HepG2 (cell line): Measurements from ENCODE around the gene CADM1. TPM values are rescaled to one million over a fixed set of nuclear protein-coding genes. Genes with fewer than 3 reads are reported as not detected.

Source experiments
- AKAP8 ChIP-seq: sonication (generic); formaldehyde crosslinking; IDR thresholded peaks from 2 replicates; pipeline ENCODE4 v1.5.1; 2020; ENCODE audit warnings: mild to moderate bottlenecking, missing genetic modification reagents
- ARNT ChIP-seq: fragments of 450-650 bp; IDR thresholded peaks from 2 replicates; pipeline ENCODE4 v1.6.1; 2017
- FLYWCH1 ChIP-seq: sonication (generic); formaldehyde crosslinking; IDR thresholded peaks from 2 replicates; pipeline ENCODE4 v1.8.1; 2023; ENCODE audit warnings: mild to moderate bottlenecking, missing genetic modification reagents
- FUBP1 ChIP-seq: sonication (generic); formaldehyde crosslinking; IDR thresholded peaks from 2 replicates; pipeline ENCODE4 v1.5.1; 2020; ENCODE audit warnings: missing genetic modification reagents, mild to moderate bottlenecking, borderline replicate concordance
- GPN1 ChIP-seq: sonication (generic); formaldehyde crosslinking; IDR thresholded peaks from 2 replicates; pipeline ENCODE4 v1.5.1; 2020; ENCODE audit warnings: missing genetic modification reagents, borderline replicate concordance
- MAFK ChIP-seq, 2 experiments: IDR thresholded peaks in 1 of 2; conservative IDR thresholded peaks in 1 of 2; 2 replicates each; pipeline ENCODE4 v1.6.1; 2011; ENCODE audit warnings: improper control_type of control experiment in 2 of 2, low read length in 2 of 2
- MED13 ChIP-seq: sonication (generic); formaldehyde crosslinking; IDR thresholded peaks from 2 replicates; pipeline ENCODE4 v1.5.0; 2020; ENCODE audit warnings: missing genetic modification reagents
- NFYC ChIP-seq: IDR thresholded peaks from 2 replicates; pipeline ENCODE4 v1.6.1; 2016; ENCODE audit warnings: missing genetic modification reagents, missing compliant biosample characterization
- PBX2 ChIP-seq: IDR thresholded peaks from 2 replicates; pipeline ENCODE4 v1.6.1; 2016; ENCODE audit warnings: control low read depth
- PRMT3 ChIP-seq: sonication (generic); formaldehyde crosslinking; IDR thresholded peaks from 2 replicates; pipeline ENCODE4 v1.8.1; 2022; ENCODE audit warnings: low read depth, mild to moderate bottlenecking, moderate library complexity, missing genetic modification reagents, borderline replicate concordance
- RAD21 ChIP-seq: fragments of 450-650 bp; formaldehyde crosslinking; IDR thresholded peaks from 2 replicates; pipeline ENCODE4 v1.5.0; 2020; ENCODE audit warnings: mild to moderate bottlenecking
- SATB2 ChIP-seq: sonication (generic); formaldehyde crosslinking; IDR thresholded peaks from 2 replicates; pipeline ENCODE4 v1.5.0; 2020; ENCODE audit warnings: missing genetic modification reagents
- SMAD9 ChIP-seq: sonication (generic); formaldehyde crosslinking; IDR thresholded peaks from 2 replicates; pipeline ENCODE4 v1.5.1; 2020; ENCODE audit warnings: mild to moderate bottlenecking, missing genetic modification reagents
- SMC3 ChIP-seq: IDR thresholded peaks from 2 replicates; pipeline ENCODE4 v1.6.1; 2011; ENCODE audit warnings: low read length, improper control_type of control experiment
- SOX13 ChIP-seq, 3 experiments: fragments of 450-650 bp in 1 of 3; sonication (generic) in 1 of 3; formaldehyde crosslinking in 1 of 3; IDR thresholded peaks in 2 of 3; conservative IDR thresholded peaks in 1 of 3; 2 replicates each; pipeline versions ENCODE4 v1.5.0 to v1.6.1; 2016 to 2020; ENCODE audit warnings: antibody characterized with exemption in 1 of 3, mild to moderate bottlenecking in 1 of 3, missing compliant biosample characterization in 1 of 3, missing genetic modification reagents in 1 of 3, moderate library complexity in 1 of 3
- STAG1 ChIP-seq: sonication (generic); formaldehyde crosslinking; IDR thresholded peaks from 2 replicates; pipeline ENCODE4 v1.4.0; 2020; ENCODE audit warnings: missing genetic modification reagents
- TCF7L2 ChIP-seq: IDR thresholded peaks from 2 replicates; pipeline ENCODE4 v1.6.1; 2011; ENCODE audit warnings: mild to moderate bottlenecking, low read depth, low read length, moderate library complexity
- TEAD2 ChIP-seq: sonication (generic); formaldehyde crosslinking; IDR thresholded peaks from 2 replicates; pipeline ENCODE4 v1.9.0; 2021; ENCODE audit warnings: missing genetic modification reagents
- THYN1 ChIP-seq: sonication (generic); formaldehyde crosslinking; IDR thresholded peaks from 2 replicates; pipeline ENCODE4 v1.8.1; 2023; ENCODE audit warnings: low read depth, mild to moderate bottlenecking, moderate library complexity, missing genetic modification reagents, borderline replicate concordance
- ZNF136 ChIP-seq: sonication (generic); formaldehyde crosslinking; IDR thresholded peaks from 2 replicates; pipeline ENCODE4 v1.8.1; 2022; ENCODE audit warnings: low read depth, mild to moderate bottlenecking, moderate library complexity, missing genetic modification reagents
- ZNF280B ChIP-seq: sonication (generic); formaldehyde crosslinking; IDR thresholded peaks from 2 replicates; pipeline ENCODE4 v1.5.0; 2020; ENCODE audit warnings: missing genetic modification reagents, mild to moderate bottlenecking, borderline replicate concordance
- ZNF761 ChIP-seq: sonication (generic); formaldehyde crosslinking; conservative IDR thresholded peaks from 2 replicates; pipeline ENCODE4 v1.4.0; 2020; ENCODE audit warnings: mild to moderate bottlenecking, missing genetic modification reagents
- ZNF775 ChIP-seq: sonication (generic); formaldehyde crosslinking; IDR thresholded peaks from 2 replicates; pipeline ENCODE4 v1.4.0; 2020; ENCODE audit warnings: missing genetic modification reagents, mild to moderate bottlenecking, moderate library complexity, borderline replicate concordance
- polyA plus RNA-seq, 8 experiments: library from polyadenylated mRNA; depleted of rRNA in 3 of 8; stranded (reverse) in 7 of 8; unstranded in 1 of 8; fragments of >200 nt; fragmentation: Illumina TruSeq in 4 of 8; extraction: Trizol in 4 of 8; gene quantifications; 2 replicates each; pipeline versions ENCODE4 v1.2.1 to v1.2.3, GENCODE V29; 2011 to 2016; ENCODE audit warnings: low read depth in 4 of 8, missing spikeins in 1 of 8, mixed read lengths in 1 of 8; ENCODE audit not compliant: insufficient read depth in 1 of 8
- total RNA-seq, 5 experiments: library from RNA; depleted of rRNA; stranded (reverse); fragments of >200 nt; fragmentation: Illumina TruSeq; extraction: Trizol; gene quantifications; 2 replicates each; pipeline ENCODE4 v1.2.3, GENCODE V29; 2016; ENCODE audit warnings: low read depth in 1 of 5
- TF ChIP-seq, protein P1 (sequence below): sonication (generic); formaldehyde crosslinking; IDR thresholded peaks from 2 replicates; pipeline ENCODE4 v1.5.1; 2020; ENCODE audit warnings: missing genetic modification reagents, mild to moderate bottlenecking, borderline replicate concordance

CADM1 gene
- total and polyA plus RNA-seq, 2 of the 13 experiments (the other 11 are each of a cell fraction or from before 2014, with no cell fraction given), result 71.3 to 122 TPM

- TF ChIP-seq ZNF280B (CRISPR knock-in tag) (no peak), FLYWCH1 (CRISPR knock-in tag) (no peak), SMAD9 (no peak), RAD21 (peak; percentile 69), ARNT (no peak), FUBP1 (no peak), THYN1 (no peak), STAG1 (CRISPR knock-in tag) (peak; percentile 95), MED13 (CRISPR knock-in tag) (no peak), SMC3 (peak; percentile 81), PRMT3 (CRISPR knock-in tag) (no peak), SATB2 (CRISPR knock-in tag) (no peak), SOX13 (IDR thresholded peaks at IDR 0.05) (no peak), SOX13 (CRISPR knock-in tag; conservative IDR thresholded peaks at IDR 0.05 in 1 of 2, IDR thresholded peaks at IDR 0.05 in 1 of 2) (no peak), TEAD2 (CRISPR knock-in tag) (no peak), ZNF775 (0 out of 2 replicates have a peak, but pooled peaks have one; percentile 43), NFYC (CRISPR knock-in tag) (no peak), PBX2 (CRISPR knock-in tag) (peak; percentile 38; the same call in 1 of the 2 replicates), MAFK (conservative IDR thresholded peaks at IDR 0.05 in 1 of 2, IDR thresholded peaks at IDR 0.05 in 1 of 2; ENCODE audit: low read length in 2 of 2) (no peak), ZNF761 (CRISPR knock-in tag) (no peak), GPN1 (CRISPR knock-in tag) (no peak), AKAP8 (CRISPR knock-in tag) (no peak), TCF7L2 (no peak), ZNF136 (no peak)
- TF ChIP-seq, protein P1, sequence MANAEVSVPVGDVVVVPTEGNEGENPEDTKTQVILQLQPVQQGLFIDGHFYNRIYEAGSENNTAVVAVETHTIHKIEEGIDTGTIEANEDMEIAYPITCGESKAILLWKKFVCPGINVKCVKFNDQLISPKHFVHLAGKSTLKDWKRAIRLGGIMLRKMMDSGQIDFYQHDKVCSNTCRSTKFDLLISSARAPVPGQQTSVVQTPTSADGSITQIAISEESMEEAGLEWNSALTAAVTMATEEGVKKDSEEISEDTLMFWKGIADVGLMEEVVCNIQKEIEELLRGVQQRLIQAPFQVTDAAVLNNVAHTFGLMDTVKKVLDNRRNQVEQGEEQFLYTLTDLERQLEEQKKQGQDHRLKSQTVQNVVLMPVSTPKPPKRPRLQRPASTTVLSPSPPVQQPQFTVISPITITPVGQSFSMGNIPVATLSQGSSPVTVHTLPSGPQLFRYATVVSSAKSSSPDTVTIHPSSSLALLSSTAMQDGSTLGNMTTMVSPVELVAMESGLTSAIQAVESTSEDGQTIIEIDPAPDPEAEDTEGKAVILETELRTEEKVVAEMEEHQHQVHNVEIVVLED (CRISPR knock-in tag), result no peak
Measured at GRCh38 chr11:115324581-115325432, 179.4 kb downstream of the CADM1 start (continued).
